GM18951 (cell line): Measurements from ENCODE around the gene LCN12.

Experiments
- POLR2A ChIP-seq: IDR thresholded peaks from 4 replicates; pipeline ENCODE4 v1.6.1; 2011; ENCODE audit warnings: mild to moderate bottlenecking; ENCODE audit not compliant: insufficient read length, insufficient read depth; ENCODE audit errors: extremely low read depth
- in situ Hi-C: fragments of 300-500 bp; cut with MboI; formaldehyde crosslinking; loops from one replicate; pipeline ENCODE4 v1.12.0; 2022; ENCODE audit warnings: low sequenced_read_pairs, mixed read lengths, inconsistent platforms; ENCODE audit not compliant: unreplicated experiment

The LCN12 gene

GRCh38 chr9:136961279-136962065, 9.4 kb downstream of the LCN12 start:
- in situ Hi-C loops = no loop called here
- no peak for TF ChIP-seq POLR2A

DNA sequence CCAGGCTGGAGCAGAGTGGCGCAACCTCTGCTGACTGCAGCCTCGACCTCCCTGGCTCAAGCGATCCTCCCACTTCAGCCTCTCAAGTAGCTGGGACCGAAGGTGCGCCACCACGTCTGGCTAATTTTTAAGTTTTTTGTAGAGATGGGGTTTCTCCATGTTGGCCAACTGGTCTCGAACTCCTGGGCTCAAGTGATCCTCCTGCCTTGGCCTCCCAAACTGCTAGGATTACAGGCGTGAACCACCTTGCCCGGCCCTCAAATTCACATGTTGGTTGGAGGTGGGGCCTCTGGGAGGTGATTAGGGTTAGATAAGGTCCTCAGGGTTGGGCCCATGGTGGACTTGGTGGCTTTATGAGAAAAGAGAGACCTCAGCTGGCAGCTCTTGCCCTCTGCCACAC, 10.1 kb downstream of the LCN12 start:
- in situ Hi-C loops = no loop called here
- TF ChIP-seq POLR2A = no peak

DNA sequence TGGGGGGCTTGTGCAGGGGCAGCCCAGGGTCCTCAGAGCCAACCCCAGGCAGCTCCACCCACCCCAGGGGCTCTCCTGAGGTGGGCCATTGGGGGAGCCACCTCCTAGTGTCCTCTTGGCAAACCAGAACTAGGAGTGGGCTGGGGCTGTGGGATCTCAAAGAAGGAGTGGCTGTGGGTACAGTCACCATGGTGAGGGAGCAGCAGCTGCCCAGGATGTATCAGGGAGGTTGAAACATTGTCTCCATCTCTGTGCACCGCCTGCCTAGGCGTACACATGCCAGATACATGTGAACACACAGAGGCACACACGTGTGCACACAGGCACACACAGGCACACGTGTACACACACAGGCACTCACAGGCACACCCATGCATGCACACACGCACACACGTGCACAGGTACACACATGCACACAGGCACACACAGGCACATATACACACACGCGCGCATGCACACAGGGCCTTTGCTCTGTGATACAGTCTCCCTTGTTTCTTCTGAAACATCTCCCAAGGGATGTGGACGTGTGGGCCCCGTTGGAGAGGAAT, 10.7 kb downstream of the LCN12 start:
- TF ChIP-seq POLR2A = no peak
- in situ Hi-C loops = no loop called here

DNA sequence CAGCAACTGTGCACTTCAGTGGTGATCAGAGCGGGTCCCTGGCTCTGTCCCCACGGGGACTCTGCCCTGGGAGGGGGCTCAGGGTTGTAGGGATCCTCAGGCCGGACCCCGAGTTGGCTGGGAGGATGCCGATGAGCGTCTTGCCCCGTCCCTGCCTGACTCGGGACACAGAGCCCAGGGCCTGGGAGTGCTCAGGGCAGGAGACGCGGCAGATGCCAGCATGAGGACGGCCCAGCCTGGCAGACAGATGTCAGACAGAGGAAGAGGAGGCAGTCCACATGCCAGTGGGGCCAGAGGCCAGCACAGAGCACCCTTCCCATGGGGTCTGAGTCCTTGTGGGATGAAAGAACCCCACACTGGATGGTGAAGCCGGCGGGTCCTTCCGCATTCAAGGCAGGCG, 11.3 kb downstream of the LCN12 start:
- TF ChIP-seq POLR2A = no peak

GRCh38 chr9:136963751-136964150, 11.7 kb downstream of the LCN12 start:
- in situ Hi-C loops = no loop called here
- TF ChIP-seq POLR2A = no peak

More for the DNA sequence above, 11.3 kb downstream of the LCN12 start:
- in situ Hi-C loops = no loop called here

DNA sequence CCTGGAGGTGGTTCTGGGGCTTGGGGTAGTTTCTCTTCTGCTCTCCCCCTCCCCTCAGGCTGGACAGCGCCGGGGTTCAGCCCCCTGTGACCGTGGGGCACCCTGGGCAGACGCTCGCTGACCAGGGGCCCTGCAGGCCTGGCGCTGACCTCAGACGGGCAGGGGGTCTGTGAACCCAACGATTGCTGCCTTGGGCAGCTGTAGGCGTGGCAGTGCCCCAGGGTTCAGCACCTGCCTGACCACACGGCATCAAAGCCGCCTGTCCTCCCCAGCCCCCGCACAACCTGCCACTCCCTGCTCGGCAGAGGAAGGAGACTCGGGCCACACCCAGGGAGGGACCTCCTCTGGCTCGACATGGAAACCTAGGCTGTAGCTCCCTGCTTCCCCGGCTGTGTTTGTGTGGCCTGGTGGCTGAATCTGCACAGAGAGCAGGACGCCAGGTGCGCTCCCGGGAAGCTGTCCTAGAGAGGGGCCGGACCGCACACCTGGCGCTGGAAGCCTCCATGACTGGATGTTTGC, 12.2 kb downstream of the LCN12 start:
- in situ Hi-C loops = no loop called here
- TF ChIP-seq POLR2A = no peak

GRCh38 chr9:136964833-136965422, 12.9 kb downstream of the LCN12 start:
- no peak for TF ChIP-seq POLR2A
- in situ Hi-C loops = no loop called here

- in situ Hi-C loops = no loop called here
Observed at GRCh38 chr9:136965771-136966484, 13.9 kb downstream of the LCN12 start.

DNA sequence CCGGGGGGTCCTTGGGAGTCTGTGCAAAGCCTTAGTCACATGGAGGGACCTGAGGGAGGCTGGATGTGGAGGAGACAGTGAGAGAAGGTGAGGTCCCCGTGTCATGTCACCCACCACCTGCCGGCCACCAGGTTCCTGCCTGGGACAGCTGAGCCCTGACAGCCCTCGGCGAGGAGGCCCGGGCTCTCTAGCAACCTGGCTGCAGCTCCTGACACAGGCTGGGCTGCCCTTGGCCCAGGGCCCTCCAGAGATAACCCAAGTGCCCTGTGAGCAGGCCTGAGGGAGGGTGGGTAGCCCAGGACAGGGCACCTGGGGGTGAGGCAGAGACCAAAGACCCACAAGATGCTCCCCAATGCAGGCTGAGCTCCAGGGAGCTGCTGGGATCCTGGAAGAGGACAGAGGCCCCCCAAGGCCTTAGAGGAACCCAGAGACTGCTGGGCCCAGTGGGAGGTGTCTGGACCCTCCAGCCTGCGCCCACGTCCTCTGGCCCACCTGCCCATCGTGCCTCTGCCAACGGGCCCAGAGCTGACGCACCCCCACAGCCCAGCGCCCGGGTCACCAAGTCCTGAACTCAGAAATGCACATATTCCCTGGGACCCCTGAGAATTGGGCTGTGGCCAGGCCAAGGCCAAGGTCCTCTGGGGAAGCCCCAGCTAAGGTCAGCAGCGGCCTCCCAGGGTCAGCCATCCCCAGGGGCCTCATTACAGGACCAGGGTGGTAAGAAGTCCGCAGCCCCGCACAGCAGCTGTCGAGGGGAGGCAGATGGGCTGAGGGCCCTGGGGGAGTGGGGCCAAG, 16.5 kb downstream of the LCN12 start:
- no peak for TF ChIP-seq POLR2A
- in situ Hi-C loops = no loop called here

More at GRCh38 chr9:136965771-136966484, 13.9 kb downstream of the LCN12 start:
- no peak for TF ChIP-seq POLR2A

DNA sequence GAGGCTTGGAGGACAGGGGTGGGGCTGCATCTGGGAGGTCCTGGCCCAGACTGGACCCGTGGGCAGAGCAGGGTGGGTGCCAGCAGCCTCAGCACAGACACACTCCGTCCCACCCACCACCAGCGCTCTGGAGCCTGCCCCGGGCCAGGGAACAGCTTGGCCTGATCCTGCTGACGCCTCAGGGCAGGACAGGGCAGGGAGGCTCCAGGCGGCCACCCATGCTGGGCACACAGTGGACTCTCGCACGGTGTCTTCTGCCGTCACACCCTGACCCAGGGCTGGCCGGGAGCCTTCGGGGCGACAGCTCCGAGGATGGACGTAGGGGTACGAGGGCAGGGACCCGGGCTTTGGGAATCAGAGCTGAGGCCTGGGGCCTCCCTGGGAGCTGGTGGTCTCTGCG, 17.1 kb downstream of the LCN12 start:
- in situ Hi-C loops = no loop called here

DNA sequence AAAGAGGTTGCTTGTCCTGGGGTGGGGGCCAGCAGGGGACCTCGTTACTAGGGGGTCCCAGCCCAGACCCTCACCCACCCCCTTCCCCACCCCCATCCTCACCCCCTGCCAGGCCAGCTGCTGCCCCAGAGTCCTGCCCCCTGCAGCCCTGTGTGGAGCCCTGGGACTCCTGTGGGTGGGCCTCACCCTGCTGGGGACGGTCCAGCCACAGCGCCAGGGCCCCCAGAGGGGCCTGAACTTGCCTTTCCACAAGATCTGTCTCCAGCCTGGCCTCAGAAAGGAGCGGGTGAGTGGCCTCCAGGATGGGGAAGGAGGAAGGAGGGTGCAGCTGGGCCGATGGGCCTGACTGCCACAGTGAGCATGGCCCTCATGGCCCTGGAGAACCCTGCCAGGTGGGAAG, 17.7 kb downstream of the LCN12 start:
- no peak for TF ChIP-seq POLR2A
- in situ Hi-C loops = no loop called here

More for the DNA sequence above, 17.1 kb downstream of the LCN12 start:
- TF ChIP-seq POLR2A = no peak

GRCh38 chr9:136970361-136970760, 18.3 kb downstream of the LCN12 start:
- no peak for TF ChIP-seq POLR2A
- in situ Hi-C loops = no loop called here

- no peak for TF ChIP-seq POLR2A
Observed at GRCh38 chr9:136971746-136972145, 19.7 kb downstream of the LCN12 start.

GRCh38 chr9:136972335-136972734, 20.3 kb downstream of the LCN12 start:
- TF ChIP-seq POLR2A = no peak
- in situ Hi-C loops = no loop called here

More at GRCh38 chr9:136971746-136972145, 19.7 kb downstream of the LCN12 start:
- in situ Hi-C loops = no loop called here
